HG03432 (cell line): ENCODE data around the gene IL19.
"Not testable (repeated sequence)": the region's sequence is repeated elsewhere in the genome, so short reads cannot be mapped to it uniquely, and the experiment has no call there.

ENCODE experiments used
- ATAC-seq: cut with Tn5 transposase; IDR thresholded peaks from one replicate; pipeline ENCODE4 v1.9.1; 2021; ENCODE audit warnings: mild to moderate bottlenecking, moderate library complexity; ENCODE audit not compliant: unreplicated experiment

IL19 gene

DNA sequence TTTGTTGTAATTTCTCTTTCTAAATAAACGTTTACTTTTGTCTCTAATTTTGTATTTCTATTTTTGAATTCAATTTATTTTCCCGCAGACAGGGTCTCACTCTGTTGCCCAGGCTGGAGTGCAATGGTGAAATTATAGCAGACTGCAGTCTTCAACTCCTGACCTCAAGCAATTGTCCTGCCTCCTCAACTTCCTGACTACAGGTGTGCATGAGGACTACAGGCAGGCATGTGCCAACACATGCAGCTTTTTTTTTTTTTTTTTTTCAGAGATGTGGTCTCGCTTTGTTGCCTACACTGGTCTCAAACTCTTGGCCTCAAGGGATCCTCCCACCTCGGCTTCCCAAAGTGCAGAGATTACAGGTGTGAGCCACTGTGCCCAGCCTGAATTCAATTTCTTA is 58.2 kb downstream of the IL19 start:
- ATAC-seq, result no peak

DNA sequence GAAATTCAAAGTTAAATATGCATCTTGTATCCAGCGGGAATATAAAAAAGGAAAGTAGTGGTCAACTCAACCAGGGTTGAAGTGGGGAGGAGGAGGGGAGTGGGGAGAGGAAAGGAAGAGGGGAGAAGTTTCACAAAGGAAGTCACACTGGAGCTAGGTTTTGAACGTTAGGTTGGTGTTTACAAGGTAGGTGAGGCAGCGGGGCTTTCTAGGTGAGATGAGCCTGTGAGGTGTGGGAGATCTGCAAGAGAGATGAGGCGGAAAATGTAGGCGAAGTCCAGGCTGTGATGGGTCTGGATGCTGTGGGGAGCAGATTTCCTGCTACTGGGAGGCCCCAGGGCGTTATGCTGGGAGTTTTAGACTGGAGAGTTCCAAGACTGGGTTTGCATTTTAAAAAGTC is 58.7 kb downstream of the IL19 start:
- ATAC-seq, result no peak

DNA sequence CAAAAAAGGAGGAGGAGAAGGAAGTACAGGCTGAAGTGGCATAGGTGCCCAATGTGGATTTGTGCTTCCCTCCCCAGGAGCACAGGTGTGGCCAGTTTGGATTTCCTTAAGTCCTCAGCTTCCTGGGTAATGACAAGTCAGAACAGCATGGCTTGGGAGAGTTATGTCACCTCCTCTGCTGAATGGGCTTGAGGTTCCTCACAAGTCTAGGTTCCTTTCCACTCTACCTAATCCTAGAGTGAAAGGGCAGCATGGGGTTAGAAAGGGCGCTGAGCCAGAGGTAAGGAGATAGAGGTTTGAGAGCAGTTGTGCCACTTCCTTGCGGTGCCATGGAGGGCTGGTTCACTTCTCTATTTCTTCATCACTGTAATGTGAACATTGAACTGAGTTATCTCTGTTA is 59.3 kb downstream of the IL19 start:
- no peak for ATAC-seq

DNA sequence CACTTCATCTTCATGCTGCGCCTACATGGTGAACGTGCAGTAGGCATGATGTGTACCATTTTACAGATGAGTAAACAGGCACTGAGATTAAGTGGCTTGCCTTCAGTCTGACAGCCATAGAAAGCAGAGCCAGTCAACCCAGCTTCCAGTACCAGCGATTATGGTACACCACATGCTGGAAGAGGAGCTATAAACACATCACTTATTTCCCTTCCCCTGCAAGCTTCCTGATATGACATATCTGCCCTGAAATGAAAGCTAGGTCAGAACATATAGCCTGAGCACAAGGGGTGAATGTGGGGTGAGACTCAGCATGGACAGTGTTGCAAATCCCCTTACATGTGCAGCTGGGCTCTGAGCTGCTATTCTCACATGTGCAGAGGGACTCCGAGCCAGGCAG is 61.1 kb downstream of the IL19 start:
- no peak for ATAC-seq

DNA sequence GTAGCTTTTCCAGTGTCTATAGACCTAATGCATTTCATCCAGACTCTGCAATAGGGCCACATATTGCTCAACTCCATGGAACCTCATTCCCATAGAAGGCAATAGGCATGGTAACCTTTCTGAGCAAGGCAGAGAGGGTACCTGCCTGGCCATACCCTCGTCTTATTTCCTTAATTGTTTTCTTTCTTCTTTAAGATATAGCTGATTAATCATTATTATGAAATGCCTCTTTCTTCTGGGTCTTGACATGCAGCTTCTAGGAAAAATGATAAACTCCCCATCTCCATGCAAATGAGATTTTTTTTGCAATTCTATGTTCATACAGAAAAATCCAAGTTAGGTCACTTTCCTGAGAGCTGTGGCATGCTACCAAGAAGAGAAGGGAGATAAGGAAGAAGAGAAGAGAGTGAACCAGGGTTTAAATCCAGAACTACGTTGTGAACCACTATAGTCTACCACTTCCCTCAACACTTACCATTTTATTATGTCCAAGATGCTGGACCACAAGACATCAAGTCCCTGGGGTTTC is 61.8 kb downstream of the IL19 start:
- no peak for ATAC-seq

DNA sequence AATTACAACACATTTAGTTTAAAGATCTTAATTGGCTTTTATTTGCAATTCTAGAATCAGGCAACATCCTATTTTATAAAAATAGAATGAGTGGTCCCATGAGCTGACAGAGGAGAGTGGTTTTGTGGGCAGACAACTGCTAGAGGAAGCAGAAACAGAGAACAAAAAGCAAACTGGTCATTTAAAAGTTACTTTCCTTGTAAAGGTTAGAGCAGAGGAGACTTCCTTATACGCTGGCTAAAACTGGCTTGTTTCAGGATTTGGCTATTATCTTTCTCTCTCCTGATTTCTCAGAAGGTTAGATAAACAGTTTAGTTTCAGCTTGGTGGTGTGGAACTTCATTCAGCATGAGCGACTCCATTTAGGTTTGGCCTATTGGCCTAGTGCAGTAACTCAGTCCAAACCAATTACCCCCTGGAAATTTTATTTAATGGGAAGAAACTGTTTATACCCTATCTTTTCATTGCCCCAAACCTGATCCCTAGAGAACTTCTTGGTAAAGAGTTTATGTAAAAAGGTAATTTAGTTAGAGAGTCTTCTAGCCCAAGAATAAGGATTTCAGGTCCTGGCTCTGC is 62.6 kb downstream of the IL19 start:
- ATAC-seq, result peak; percentile 46

DNA sequence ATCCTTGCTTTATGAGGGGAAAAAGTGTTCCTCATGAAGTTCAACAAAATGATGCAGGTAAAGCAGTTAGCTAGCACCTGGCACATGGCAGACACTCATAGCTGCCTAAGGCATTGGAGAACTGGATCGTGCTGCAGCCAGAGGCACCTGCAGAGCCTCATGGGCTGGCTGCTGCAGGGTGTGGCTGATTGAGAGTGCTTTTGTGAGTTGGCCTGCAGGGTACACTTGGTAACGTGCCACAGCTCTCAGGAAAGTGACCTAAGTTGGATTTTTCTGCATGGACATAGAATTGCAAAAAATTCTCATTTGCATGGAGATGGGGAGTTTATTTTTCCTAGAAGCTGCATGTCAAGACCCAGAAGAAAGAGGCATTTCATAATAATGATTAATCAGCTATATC is 63.2 kb downstream of the IL19 start:
- ATAC-seq, result no peak

DNA sequence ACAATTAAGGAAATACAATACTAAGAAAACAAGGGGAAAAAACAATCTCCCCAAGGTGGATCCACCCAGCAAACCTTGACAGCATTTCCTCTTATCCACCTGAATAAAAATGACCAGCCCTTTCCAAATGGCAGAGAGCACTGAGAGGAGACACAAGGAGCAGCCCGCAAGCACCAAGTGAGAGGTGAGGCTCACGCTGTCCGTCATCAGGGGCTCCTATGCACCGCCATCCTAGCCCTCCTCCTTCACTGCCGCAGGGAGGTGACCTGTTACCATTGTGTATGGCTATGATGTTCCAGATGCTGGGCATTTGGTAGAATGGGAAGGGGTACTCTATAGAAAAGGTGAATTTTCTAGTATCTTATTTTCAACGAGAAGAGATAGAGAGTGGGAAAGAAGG is 63.6 kb downstream of the IL19 start:
- no peak for ATAC-seq

DNA sequence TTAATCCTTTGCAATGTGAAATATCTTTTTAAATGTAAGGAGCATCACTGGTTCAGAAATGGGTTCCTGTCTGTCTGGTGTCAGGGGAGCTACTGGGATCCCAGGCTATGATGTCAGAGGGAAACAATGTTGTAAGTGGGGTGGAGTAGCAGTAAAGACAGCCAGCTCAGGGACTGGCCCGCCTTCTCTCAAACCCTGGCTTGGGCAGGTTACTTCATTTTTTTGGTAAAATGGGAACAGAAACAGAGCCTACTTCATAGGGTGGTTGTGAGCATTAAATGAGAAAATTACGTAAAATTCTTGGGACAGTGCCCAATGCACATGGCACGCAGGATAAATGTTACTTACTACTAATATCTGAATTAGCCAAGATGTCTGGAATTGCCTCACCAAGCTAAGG is 64.1 kb downstream of the IL19 start:
- no peak for ATAC-seq

DNA sequence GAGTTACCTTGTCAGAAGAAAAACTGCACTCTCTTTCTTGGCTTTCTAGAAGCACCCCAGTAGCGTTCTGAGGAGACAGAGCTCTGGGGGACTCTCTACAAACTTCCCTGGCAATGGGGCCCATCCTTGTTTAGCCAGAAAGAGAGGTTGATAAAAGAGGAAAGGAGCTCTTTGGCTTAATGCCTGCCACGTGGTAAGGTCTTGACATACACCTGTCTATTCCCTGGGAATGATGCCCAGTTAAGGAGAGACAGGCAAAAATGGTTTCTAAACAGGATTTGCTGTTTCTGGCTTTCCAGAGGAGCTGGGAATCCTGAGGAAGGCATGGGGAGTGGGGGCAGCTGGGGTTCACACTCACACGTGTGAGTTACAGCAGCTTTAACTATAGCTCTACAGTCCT is 64.6 kb downstream of the IL19 start:
- no peak for ATAC-seq

DNA sequence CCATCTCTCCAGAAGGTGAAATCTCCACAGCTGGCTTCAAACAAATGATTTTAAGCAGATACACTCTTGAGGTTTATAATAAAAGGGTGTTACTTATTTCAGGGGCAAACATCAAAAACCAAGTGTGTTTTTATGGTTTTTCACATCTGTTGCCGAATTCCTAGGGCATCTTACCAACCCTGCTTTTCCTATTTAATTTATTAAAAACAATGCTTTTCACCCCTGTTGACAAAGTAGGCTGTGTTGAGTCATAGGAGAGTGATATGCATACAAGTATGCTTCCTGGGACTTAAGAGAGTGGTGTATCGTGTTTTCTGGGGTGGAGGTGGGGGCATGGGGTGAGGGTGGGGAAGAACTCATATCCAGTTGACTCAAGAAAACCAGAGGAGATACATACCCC is 65.5 kb downstream of the IL19 start:
- no peak for ATAC-seq

DNA sequence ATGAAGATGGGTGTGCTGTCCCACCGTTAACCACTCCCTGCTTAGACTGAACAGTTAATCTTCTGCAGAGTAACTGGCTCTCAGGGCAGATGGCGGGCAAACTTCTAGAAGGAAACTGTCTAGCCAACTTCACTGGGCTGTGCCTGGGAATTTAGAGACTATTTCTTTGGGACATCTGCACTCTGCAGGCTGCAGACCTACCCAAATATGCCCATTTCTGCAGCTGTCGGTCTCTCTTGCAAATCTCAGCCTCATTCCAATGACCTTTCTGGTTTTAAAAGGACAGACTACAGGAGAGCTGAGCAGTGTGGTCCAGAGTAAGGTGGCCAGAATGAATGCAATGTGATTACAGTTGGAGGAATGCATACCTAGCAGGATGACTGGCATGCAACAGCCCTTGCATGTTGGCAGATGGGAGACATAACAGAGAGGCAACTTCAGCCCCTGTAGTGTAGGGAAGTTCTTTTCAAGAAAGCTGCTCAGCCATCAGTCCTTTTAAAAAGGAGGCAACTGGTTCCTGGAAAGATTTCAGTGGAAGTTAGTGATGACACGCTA is 68.5 kb downstream of the IL19 start:
- no peak for ATAC-seq

DNA sequence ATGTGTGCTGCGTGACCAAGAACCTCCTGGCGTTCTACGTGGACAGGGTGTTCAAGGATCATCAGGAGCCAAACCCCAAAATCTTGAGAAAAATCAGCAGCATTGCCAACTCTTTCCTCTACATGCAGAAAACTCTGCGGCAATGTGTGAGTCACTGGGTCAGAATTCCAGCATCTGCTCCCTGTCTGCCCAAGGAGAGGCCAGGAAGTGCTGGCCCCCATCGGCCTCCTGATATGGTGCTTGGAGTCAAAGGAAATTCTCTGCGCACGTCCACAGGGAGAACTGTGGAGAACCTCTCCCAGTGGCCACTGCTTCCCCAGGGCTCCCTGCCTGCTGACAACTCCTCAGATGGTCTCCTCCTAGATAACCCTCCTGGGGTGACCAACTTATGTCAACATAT is 69.3 kb downstream of the IL19 start:
- ATAC-seq, result no peak

DNA sequence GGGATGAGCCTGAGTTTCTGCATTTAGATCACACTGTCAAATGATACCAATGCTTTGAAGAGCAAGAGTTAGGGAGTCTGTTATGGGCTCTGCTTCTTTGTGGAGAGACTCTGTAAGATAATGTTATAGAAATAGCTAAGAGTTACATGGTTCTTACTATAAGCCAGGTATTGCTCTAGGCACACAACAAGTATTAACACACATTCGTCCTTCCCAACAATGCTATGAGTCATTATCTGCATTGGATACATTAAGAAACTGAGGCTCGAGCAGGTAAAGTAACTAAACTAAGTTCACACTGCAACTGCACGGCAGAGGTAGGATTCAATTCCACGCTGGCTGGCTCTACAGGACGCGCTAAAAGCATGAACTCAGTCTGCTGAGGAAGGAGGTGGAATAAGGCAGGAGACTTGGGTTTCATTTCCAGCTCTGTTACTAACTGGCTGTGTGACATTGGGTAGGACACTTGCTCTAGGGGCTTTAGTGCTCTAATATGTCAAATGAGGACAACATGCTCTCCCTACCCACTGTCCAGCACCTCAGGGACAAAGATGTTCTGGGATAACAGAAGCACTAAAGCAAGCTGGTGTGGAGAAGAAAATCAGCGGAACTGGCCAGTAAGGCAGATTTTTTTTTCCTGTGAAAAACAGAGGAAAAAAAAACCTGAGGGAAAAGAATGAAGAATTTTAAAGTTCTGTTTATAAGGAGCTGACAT is 71.2 kb downstream of the IL19 start:
- no peak for ATAC-seq

DNA sequence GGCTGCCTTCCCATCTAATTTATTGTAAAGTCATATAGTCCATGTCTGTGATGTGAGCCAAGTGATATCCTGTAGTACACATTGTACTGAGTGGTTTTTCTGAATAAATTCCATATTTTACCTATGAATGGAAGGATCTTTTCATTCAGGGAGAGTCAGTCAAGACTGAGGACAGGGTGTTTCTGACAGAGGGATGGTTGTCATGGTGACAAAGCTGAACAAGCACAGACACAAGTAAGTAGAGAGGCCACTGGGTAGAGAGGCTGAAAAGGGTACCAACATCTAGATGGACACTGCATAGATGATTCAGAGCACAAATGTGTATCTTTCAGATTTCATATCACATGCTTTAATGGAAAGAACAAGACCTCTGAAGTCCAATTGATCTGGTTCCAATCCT is 72.3 kb downstream of the IL19 start:
- ATAC-seq, result no peak

DNA sequence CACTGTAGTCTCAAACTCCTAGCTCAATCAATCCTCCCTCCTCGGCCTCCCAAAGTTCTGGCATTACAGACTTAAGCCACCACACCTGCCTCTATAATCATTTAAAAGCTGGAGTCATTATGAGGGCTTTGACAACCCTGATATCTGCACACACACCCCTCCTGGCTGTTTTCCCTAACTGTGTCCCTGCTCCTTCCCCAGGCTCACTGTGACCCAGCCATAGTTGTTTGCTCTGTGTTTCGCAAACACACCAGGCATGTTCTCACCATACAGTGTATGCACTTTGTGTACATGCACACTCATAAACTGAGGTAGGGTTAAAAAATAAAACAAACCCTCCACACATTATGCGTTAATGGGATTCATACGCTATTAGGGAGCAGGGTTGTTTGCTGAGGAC is 73.1 kb downstream of the IL19 start:
- ATAC-seq, result no peak

DNA sequence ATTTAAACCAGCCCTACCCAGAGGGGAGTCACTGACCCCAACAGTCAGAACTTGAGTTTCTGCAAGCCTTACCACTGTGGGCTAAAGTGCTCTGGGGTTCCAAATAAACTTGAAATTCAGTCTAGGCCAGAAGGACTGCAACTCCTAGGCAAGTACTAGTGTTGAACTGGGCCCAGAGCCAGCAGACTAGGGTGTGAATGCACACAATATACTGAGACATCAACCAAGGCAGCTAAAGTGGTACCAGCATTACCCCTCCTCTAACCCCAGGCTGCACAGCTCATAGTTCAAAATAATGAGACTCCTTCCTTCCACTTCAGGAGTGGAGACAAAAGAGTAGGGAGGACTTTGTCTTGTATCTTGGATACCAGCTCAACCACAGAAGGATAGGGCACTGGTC is 75.9 kb downstream of the IL19 start:
- no peak for ATAC-seq

DNA sequence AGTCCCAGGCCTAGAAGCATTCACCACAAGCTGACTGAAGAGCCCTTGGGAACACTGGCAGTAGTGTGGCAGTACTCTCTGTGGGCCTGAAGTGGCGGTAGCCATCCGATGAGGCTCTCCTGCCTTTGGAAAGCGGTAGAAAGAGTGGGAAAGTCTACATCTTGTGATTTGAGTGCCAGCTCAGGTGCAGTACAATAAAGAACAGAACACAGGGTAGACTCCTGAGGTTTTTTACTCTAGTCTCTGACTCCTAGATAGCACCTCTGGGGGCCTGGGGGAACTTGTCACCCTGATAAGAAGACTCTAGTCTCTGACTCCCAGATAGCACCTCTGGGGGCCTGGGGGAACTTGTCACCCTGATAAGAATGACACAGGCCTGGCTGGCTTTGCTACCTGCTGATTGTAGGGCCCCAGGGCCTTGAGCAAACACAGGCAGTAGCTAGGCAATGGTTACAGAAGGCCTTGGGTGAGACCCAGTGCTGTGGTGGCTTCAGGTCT is 76.8 kb downstream of the IL19 start:
- ATAC-seq, result no peak

DNA sequence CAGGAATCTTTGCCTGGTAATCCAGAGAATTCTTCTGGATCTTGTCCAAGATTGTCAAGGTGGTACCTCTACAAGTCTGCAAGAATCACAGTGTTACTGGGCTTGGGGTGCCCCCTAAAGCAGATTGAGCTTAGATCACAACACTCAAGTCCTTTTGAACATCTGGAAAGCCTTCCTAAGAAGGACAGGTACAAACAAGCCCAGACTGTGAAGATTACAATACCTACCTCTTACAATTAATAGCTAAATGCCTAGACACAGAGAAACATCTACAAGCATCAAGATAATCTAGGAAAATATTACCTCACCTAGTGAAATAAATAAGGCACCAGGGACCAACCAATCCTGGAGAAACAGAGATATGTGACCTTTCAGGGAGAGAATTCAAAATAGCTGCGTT is 77.4 kb downstream of the IL19 start:
- ATAC-seq, result no peak

DNA sequence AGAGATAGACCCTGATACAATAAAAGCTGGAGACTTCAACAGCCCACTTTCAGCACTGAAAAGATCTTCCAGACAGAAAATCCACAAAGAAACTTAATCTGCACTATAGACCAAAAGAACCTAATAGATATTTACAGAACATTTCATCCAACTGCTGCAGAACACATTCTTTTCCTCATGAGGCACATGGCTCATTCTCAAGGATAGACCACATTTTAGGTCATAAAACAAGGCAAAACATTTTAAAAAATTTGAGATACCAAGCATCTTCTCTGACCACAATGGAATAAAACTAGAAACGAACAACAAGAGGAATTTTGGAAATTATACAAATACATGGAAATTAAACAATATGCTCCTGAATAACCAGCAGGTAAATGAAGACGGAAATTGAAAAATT is 79.8 kb downstream of the IL19 start:
- no peak for ATAC-seq

DNA sequence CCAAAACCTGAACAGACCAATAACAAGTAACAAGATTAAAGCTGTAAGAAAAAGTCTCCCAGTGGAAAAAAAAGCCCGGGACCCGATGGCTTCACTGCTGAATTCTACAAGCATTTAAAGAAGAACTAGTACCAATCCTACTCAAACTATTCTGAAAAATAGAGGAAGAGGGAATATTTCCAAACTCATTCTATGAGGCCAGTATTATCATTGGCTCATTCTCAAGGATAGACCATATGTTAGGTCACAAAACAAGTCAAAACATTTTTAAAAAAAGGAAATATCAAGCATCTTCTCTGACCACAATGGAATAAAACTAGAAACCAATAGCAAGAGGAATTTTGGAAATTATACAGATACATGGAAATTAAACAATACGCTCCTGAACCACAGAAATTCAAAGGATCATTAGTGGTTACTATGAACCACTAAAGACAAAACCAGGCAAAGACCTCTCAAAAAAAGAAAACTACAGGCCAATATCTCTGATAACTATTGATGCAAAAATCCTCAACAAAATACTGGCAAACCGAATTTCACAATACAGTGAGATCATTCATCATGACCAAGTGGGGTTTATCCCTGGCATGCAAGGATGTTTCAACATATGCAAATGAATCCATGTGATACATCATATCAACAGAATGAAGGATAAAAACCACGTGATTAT is 80.9 kb downstream of the IL19 start:
- no peak for ATAC-seq

DNA sequence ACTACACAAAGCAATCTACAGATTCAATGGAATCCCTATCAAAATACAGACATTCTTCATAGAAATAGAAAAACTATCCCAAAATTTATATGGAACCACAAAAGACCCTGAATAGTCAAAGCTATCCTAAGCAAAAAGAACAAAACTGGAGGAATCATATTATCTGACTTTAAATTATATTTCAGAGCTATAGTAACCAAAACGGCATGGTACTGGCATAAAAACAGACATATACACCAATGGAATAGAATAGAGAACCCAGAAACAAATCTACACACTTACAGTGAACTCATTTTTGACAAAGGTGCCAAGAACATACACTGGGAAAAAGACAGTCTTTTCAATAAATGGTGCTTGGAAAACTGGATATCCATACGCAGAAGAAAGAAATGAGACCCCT is 82.1 kb downstream of the IL19 start:
- not testable (repeated sequence) for ATAC-seq
